Smooth muscle cell (in vitro differentiated cells): ENCODE data around the gene ACOT7. TPM values are rescaled to one million over a fixed set of nuclear protein-coding genes. Genes with fewer than 3 reads are reported as not detected.

Experiments
- DNase-seq: peaks from one replicate; lab custom pipeline; 2025; ENCODE audit not compliant: unreplicated experiment; lab: John Stamatoyannopoulos, UW
- H2AFZ ChIP-seq: fragments of 200-600 bp; sonication (generic); 2 replicates; pipeline ENCODE4 v1.6.0; 2016; ENCODE audit warnings: antibody characterized with exemption, low read depth, mild to moderate bottlenecking
- H3F3A ChIP-seq: fragments of 200-600 bp; sonication (generic); 2 replicates; pipeline ENCODE4 v1.6.0; 2017; ENCODE audit warnings: antibody characterized with exemption, low read depth
- H3K27ac ChIP-seq: fragments of 200-600 bp; sonication (generic); 2 replicates; pipeline ENCODE4 v1.5.1; 2016; ENCODE audit warnings: low read depth, mild to moderate bottlenecking
- H3K27me3 ChIP-seq: fragments of 200-600 bp; sonication (generic); 2 replicates; pipeline ENCODE4 v1.6.1; 2016; ENCODE audit warnings: low read depth, mild to moderate bottlenecking
- H3K36me3 ChIP-seq: fragments of 200-600 bp; sonication (generic); 2 replicates; pipeline ENCODE4 v1.5.1; 2016; ENCODE audit warnings: low read depth
- H3K4me1 ChIP-seq: fragments of 200-600 bp; sonication (generic); 2 replicates; pipeline ENCODE4 v1.5.1; 2016; ENCODE audit warnings: low read depth
- H3K4me2 ChIP-seq: fragments of 200-600 bp; sonication (generic); 2 replicates; pipeline ENCODE4 v1.6.0; 2016; ENCODE audit warnings: mild to moderate bottlenecking
- H3K4me3 ChIP-seq: fragments of 200-600 bp; sonication (generic); 2 replicates; pipeline ENCODE4 v1.5.1; 2016; ENCODE audit warnings: mild to moderate bottlenecking
- H3K79me2 ChIP-seq: fragments of 200-600 bp; sonication (generic); 2 replicates; pipeline ENCODE4 v1.6.0; 2016; ENCODE audit warnings: low read depth, mild to moderate bottlenecking
- H3K9ac ChIP-seq: fragments of 200-600 bp; sonication (generic); 2 replicates; pipeline ENCODE4 v1.6.0; 2016; ENCODE audit warnings: low read depth
- H3K9me3 ChIP-seq: fragments of 200-600 bp; sonication (generic); replicated peaks from 2 replicates; pipeline ENCODE4 v1.5.1; 2016; ENCODE audit warnings: low read depth
- H4K20me1 ChIP-seq: fragments of 200-600 bp; sonication (generic); 2 replicates; pipeline ENCODE4 v1.6.0; 2016; ENCODE audit warnings: low read depth
- CTCF ChIP-seq: fragments of 200-600 bp; sonication (generic); IDR thresholded peaks from 2 replicates; pipeline ENCODE4 v1.5.1; 2017; ENCODE audit warnings: borderline replicate concordance, mild to moderate bottlenecking, antibody characterized with exemption; ENCODE audit not compliant: insufficient read depth, poor library complexity, severe bottlenecking
- WGBS: methylation state at CpG from one replicate; pipeline ENCODE4 v1.1.7; 2016; ENCODE audit warnings: low lambda C conversion rate; 5-methylcytosine and 5-hydroxymethylcytosine counted together
- polyA plus RNA-seq: library from polyadenylated mRNA; unstranded; fragments of >200 nt; fragmentation: Nextera tagmentation; extraction: Ambion mirVana; gene quantifications from 2 replicates; pipeline ENCODE4 v1.2.1, GENCODE V29; 2016
- total RNA-seq: library from RNA; depleted of rRNA; stranded (reverse); fragments of >200 nt; gene quantifications from 2 replicates; pipeline ENCODE4 v1.2.3, GENCODE V29; 2014

Gene ACOT7
- total and polyA plus RNA-seq, 2 experiments from 2014 or later = 19.5 to 53.8 TPM

- DNase-seq = no peak
- Histone ChIP-seq H3K79me2 (no peaks in the 10 kb centered on the region), H3K4me1 (no peaks in the 10 kb centered on the region), H2AFZ (no peak overlapping the region), H3K9me3 (no peaks in the 10 kb centered on the region), H3K36me3 (no peaks in the 10 kb centered on the region), H3K27me3 (peaks cover 3% of the 10 kb centered on the region), H3K4me2 (no peak overlapping the region), H3K9ac (no peak overlapping the region), H3K4me3 (no peak overlapping the region), H3K27ac (no peak overlapping the region), H3F3A (no peaks in the 10 kb centered on the region), H4K20me1 (no peaks in the 10 kb centered on the region)
- WGBS = 91% methylated on average over 6 of the region's 6 CpGs
- TF ChIP-seq CTCF = no peak
Observed at GRCh38 chr1:6408023-6408422, 14.5 kb upstream of the ACOT7 start.

- Histone ChIP-seq H3K9ac (no peak overlapping the region), H3K9me3 (no peaks in the 10 kb centered on the region), H2AFZ (no peak overlapping the region), H3K79me2 (no peaks in the 10 kb centered on the region), H3K4me3 (no peak overlapping the region), H3K36me3 (no peaks in the 10 kb centered on the region), H3K4me2 (no peak overlapping the region), H4K20me1 (no peaks in the 10 kb centered on the region), H3K27me3 (peaks cover 2% of the 10 kb centered on the region), H3K27ac (no peak overlapping the region), H3K4me1 (no peaks in the 10 kb centered on the region), H3F3A (no peaks in the 10 kb centered on the region)
- 83% methylated on average over 6 of the region's 6 CpGs for WGBS
- no peak for TF ChIP-seq CTCF
- no peak for DNase-seq
Observed at GRCh38 chr1:6401673-6402072, 8.1 kb upstream of the ACOT7 start.

DNA sequence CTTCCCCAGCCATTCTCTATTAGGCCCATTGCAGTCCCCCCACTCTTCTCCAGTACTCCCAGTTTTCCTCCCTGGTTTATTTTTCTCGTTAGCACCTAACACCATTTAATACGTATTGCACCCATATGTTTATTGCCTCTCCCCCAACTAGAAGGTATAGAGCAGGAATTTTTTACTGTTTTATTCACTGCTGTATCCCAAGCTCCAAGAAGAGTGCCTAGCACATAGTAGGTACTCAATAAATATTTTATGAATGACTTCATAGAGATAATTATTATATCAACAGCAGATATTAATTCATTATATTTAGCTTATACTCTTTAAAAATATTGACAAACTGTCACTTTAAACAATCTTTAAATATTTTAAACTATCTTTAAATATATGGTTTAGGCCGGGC lies 5.7 kb upstream of the ACOT7 start:
- H3K9me3 ChIP-seq = no peaks in the 10 kb centered on the region
- WGBS = 92% methylated on average over 3 of the region's 3 CpGs

More for the DNA sequence above, 5.7 kb upstream of the ACOT7 start:
- no peaks in the 10 kb centered on the region for H4K20me1 ChIP-seq
- no peak overlapping the region for H3K9ac ChIP-seq
- no peaks in the 10 kb centered on the region for H3K36me3 ChIP-seq
- TF ChIP-seq CTCF = no peak
- H3K4me3 ChIP-seq = no peak overlapping the region
- H3K4me1 ChIP-seq = no peaks in the 10 kb centered on the region
- no peaks in the 10 kb centered on the region for H3K27me3 ChIP-seq
- no peak overlapping the region for H2AFZ ChIP-seq
- H3K4me2 ChIP-seq = no peak overlapping the region
- no peak overlapping the region for H3K27ac ChIP-seq
- no peaks in the 10 kb centered on the region for H3K79me2 ChIP-seq
- no peaks in the 10 kb centered on the region for H3F3A ChIP-seq
- DNase-seq = no peak
